ENCODE results near the gene LYPD3.
A peak's percentile ranks its signal among the peaks of the same experiment; 100 is the strongest.

LYPD3 gene

DNA sequence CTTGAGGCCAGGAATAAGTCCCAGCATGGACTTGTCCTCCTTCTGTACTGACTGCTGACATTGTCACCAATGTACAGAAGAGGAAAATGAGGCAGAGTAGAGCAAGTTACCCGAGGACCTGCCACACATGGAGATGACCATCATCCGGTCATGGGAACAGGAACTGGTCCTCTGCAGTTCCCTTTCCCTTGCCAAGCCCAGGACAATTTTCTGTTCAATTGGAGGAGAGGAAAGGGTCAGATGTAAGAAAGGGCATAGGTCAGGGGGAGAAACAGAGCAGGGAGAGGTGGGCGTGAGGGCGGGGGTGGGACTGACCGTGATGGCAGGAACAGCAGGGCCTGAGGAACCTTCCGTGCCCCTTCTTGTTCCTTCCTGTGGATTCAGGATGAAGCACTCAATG lies 20.5 kb upstream of the LYPD3 start:
- DNase-seq (ENCODE audit: low read depth) = no peak

DNA sequence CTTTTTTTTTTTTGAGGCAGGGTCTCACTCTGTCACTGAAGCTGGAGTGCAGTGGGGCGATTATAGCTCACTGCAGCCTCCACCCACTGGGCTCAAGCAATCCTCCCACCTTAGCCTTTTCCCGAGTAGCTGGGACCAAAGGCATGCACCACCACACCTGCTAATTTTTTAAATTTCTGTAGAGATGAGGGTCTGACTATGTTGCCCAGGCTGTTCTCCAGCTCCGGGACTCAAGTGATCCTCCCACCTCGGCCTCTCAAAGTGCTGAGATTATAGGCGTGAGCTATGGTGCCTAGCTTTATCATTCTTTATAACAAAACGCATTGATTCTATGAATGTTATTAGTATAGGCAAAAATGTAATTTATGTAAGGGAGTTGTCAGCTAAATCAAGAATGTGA lies 17.9 kb upstream of the LYPD3 start:
- no peak for DNase-seq (ENCODE audit: low read depth)

DNA sequence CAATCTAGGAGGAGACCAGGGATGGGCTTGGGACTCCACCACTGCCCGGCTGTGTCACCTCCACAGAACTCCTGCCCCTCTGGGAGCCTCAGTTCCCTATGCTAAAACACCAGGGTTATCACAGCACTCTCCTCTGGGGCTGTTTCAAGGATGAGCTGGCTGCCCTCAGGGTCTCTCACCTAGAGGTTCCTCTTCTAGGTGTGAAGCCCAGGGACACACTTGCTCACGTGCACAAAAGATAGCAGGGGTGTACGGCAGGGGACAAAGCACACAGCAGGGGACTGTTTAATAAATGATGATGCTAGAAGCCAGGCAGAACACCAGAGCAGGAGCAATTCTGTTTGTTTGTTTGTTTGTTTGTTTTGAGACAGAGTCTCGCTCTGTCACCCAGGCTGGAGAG lies 16.8 kb upstream of the LYPD3 start:
- DNase-seq (ENCODE audit: low read depth) = no peak

DNA sequence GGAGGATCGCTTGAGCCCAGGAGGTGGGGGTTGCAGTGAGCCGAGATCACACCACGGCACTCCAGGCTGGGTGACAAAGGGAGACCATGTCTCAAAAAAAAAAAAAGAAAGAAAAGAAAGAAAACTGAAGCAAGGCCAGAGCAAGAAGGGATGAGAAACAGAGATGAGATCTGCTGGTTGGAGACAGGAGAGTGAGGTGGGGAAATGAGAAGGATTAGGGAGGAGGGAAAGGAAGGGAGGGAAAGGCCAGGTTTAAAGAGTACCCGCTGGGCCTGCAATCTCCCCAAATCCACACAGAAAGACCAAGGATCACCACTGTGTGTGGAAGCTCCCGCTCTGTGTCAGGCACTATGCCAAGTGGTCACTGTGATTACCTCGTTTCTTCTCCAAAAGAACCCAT lies 16.3 kb upstream of the LYPD3 start:
- DNase-seq (ENCODE audit: low read depth) = no peak

DNA sequence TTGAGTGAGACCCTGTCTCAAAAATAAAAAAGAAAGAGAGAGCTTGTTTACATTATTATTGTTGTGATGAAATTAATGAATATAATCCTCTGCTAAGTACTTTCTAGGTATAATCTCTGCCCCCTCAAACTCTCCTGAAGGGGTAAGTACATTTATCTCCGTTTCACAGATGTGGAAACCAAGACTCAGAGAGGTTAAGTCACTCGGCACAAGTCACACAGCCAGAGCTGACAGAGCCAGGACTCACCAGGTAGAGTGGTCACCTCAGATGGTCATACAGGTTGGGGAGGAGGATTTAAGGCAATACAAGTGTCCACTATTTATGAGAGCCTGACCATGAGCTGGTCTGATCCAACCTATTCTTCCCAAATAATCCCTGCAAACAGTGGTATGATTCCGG lies 15.2 kb upstream of the LYPD3 start:
- DNase-seq (ENCODE audit: low read depth) = no peak

DNA sequence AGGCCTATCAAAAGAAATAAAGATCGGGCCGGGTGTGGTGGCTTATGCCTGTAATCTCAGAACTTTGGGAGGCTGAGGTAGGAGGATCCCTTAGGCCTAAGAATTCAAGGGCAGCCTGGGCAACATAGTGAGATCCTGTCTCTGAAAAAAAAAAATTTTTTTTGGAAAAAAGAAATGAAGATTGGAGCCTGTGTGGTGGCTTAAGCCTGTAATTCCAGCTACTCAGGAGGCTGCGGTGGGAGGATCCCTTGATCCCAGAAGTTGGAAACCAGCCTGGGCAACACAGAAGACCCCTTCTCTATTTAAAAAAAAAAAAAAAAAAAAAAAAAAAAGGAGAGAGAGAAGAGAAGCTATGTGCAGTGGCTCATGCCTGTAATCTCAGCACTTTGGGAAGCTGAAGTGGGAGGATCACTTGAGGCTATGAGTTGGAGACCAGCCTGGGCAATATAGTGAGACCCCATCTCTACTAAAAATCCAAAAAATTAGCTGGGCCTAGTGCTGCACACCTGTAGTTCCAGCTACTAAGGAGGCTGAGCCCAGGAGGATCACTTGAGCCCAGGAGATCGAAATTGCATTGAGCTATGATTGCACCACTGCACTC lies 14.7 kb upstream of the LYPD3 start:
- no peak for DNase-seq (ENCODE audit: low read depth)

DNA sequence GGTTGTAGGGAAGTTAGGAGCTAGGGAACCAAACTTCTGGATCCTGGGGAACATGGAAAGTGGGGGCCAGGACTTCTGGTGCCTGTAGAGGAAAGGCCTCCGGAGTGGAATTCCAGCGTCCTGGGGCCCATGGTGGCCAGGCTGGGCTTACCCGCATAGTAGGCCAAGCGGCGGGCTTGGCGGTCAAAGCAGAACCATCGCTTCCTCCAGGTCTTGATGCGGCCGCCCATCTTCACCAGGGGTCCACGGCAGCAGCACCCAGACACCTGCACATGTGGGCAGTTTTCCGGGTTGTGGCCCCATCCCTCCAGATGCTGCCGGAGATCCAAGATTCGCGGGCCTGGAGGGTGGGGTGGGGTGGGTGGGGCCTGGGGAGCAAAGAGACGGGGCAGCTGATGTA lies 13.8 kb upstream of the LYPD3 start:
- DNase-seq (ENCODE audit: low read depth) = no peak

DNA sequence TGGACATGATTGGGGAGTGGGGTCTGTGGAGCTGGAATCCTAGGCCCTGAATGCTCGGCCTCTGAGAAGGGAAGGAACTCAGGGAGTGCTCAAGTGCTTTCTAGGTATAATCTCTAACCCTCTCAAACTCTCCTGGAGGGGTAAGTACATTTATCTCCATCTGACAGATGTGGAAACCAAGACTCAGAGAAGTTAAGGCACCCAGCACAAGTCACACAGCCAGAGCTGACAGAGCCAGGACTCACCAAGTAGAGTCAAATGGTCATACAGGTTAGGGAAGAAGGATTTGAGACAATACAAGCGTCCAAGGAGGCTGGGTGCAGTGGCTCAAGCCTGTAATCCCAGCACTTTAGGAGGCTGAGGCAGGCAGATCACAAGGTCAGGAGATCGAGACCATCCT lies 12.9 kb upstream of the LYPD3 start:
- DNase-seq (ENCODE audit: low read depth) = no peak

DNA sequence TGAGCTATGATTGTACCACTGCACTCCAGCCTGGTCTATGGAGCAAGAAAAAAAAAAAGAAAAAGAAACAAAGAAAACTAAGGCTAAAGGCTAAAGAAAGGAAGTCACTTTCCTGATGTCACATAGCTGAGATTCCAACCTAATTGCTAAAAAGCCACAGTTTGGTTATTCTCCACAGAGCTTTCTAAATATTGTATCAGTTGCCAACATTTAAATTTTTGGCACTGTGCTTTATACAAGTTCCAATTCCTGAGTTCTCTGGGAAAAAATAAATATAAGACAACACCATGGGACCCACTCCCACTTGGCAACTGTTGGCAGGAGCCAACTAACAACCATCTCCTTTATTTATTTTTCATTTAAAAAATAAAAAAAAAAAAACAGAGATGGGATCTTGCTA lies 11.2 kb upstream of the LYPD3 start:
- DNase-seq (ENCODE audit: low read depth) = no peak

DNA sequence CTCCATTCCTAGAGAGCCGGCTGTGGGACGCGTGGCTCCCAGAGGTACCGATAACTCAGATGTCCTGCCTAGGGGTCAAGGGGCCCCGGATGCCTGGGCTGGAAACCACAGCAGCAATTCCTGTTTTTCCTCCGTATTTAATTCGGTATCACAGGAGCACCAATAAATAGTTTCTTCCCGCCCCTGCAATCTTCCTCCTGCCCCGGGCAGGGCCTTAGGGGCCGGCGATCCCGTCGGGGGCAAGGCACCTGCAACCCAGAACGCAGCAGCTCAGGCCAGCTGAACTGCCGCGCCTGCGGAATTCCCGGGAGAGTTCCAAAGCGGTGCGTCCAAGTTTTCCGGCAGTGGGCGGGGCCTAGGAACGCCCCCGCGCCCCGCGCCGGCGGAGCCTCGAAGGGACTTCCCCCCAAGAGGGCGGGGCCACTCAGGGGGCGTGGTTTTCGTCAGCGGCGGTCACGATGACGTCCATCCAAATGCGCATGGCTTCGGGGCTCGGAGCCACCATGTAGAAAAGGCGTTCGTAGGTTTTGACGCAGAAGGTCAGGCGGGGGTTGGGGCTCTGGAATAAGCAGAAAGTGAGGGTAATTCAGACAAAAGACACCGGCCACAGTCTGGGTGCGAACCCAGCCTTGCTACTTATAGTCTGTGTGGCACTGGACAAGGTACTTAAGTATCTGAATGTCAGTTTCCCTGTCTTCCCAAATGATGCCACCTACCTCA lies 9.7 kb upstream of the LYPD3 start:
- peak; percentile 95 for DNase-seq (ENCODE audit: low read depth)

DNA sequence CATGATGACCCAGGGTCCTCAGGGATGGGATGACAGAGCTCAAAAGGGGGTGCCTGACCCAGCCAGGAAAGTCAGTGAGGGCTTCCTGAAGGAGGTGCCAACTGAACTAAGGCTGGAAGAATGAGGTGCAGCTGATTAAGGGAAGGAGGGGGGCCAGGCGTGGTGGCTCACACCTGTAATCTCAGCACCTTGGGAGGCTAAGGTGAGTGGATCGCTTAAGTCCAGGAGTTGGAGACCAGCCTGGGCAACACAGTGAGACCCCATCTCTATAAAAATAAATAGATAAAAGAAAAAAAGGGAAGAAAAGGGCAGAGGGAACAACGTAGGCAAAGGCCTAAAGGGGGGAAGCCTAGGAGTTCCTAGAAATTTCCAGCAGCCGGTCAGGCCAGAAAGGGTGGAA lies 9.1 kb upstream of the LYPD3 start:
- DNase-seq (ENCODE audit: low read depth) = no peak

DNA sequence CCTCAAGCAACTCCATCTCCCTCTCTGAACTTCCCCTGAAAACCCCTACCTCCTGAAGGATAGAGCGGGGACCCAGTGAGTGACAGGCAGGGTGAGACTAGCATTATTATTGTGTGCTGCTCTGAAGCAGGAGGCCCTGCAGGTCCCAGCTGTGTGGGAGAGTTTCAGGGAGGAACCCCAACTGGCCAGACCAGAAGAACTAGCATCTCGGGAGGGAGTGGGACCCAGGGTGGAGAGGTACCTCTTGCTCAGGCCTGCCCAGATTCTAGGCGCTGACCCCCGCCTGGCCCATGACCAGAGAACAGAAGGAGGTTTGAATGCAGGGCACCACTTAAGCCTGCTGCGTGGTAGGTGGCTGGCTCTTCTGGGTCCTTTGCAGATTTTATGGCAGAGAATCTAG lies 5.7 kb upstream of the LYPD3 start:
- no peak for DNase-seq (ENCODE audit: low read depth)

DNA sequence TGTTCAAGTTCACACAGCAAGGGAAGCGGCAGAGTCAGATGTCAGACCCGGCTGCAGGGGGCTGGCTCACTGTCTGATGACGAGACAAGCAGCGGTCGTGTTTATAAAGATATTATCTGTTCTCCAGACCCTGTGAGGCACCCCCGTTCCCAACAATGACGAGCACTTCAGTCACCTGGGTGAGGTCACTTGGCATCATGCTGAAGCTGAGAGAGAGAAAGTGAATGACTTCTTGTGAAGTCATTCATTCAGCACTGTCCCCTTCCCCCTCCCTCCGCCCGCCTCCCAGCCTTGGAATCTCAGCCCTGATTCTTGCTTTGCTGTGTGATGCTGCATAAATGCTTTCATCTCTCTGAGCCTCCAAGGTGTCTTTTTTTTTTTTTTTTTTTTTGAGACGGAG lies 4.9 kb upstream of the LYPD3 start:
- DNase-seq (ENCODE audit: low read depth) = peak; percentile 50

DNA sequence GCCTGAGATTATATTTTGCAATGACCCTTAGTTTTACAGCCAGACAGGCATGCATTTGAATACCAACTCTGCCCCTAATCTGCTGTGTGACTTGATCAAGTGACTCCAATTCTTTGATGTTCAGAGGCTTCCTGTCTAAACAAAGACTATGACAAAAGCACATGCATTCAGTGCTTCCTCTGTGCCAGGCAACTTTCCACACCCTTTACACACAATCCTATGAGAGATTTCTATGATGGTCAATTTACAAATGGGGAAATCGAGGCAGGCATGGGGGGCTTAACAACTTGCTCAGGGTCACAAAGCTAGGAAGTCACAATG lies 3.7 kb upstream of the LYPD3 start:
- DNase-seq (ENCODE audit: low read depth) = no peak

DNA sequence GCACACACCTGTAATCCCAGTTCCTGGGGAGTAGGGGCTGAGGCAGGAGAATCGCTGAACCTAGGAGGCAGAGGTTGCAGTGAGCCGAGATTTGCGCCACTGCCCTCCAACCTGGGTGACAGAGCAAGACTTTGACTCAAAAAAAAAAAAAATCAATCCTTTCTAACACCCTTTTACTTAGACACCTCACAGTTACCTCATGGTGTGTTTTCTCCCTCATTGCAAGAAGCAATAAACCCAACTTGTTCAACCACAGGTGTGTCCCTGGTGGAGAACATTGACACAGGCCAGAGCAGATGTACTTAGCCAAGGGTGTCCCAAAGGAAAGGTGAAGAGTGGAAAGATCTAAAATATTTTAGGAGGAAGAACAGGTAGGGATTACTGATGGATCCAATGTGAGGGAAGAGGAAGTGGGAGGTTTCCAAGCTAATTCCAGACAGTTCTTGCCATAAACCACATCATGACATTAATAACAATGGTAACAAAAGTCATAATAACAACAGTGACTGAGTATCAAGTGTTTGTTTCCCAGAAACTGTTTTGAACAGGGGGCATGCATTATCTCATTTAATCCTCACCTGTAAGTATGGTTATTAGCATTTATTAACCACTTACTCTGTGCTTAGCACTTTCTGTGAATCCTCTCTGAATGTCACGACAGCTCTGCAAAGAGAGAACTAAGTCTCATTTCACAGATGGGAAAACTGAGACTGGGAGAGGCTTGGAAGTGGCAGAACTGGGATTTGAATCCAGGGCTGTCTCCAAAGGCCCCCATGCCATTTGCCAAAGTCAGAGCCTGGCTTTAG lies 3.1 kb upstream of the LYPD3 start:
- no peak for DNase-seq (ENCODE audit: low read depth)

DNA sequence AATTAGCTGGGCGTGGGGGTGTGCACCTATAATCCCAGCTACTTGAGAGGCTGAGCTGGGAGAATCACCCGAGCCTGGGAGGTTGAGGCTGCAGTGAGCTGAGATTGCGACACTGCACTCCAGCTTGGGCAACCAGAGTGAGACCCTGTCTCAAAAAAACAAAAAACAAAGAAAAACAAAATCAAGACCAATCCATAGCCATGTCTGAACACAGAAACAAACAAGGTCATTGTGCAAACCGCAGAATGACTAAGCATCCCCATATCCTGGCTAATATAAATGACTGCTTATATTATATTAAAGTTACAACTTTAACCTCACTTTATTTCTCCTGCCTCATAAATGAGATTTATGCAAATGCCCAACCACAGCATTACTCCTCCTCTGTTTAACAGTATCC lies 2.3 kb upstream of the LYPD3 start:
- DNase-seq (ENCODE audit: low read depth) = no peak

DNA sequence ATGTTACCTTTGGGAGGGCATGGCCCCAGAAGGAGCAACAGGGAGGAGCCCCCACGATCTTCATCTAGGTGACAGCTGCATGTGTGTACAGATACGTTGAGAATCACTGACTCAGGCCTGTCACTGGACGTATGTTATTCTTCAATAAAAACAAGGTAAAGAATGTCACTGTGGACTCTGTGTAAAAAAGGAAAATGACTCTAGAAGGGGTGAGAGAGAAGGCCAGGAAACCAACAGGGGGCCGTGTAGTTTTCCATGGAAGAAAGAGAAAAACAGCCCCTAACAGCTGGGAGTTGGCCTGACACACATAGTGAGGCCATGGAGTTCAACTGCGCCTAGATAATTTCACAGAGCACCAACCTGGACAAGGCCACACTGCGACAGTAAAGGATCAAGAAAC lies 1.9 kb upstream of the LYPD3 start:
- DNase-seq (ENCODE audit: low read depth) = no peak

DNA sequence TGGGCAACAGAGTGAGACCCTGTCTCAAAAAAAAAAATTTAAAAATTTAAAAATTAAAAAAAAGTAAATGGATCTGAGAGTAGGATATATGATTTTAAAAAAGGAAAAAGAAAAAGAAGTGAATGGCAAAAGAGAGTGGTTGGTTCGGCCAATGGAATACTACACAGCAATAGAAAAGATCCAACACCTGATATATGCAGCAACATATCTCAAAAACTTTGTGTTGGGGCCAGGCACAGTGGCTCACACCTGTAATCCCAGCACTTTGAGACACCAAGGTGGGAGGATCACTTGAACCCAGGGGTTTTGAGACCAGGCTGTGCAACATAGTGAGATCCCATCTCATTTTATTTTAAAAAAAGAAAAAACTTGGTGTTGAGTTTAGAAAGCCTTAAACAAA lies 1.4 kb upstream of the LYPD3 start:
- DNase-seq (ENCODE audit: low read depth) = no peak

DNA sequence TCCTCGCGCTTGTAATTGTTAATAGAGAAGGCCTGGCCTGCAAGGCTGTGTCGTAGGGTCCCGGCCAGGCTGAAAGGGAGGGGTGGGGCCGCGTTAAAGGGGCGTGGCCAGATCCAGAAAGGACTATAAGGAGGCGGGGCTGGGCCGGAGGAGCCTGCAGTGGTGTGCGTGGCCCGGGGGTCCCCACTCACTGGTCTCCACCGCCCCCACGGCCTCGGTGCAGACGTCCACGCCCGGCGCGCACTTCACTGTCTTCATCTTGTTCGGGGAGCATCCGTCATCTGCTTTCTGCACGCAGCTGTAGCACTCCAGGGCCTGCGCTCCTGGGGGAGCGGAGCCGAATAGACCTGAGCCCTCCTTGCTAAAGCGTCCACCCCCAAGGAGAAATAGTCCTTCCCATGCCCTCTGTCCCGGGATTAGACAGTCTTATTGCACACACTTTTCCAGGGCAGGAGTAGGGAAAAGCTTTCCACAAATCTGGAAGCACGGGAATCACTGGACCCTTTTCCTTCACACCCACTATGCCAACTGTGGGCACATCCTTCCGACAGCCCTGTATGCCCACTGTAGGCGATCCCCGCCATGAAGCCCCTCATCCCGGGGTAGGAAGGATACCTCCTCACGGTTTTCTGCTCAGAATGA lies 1.2 kb downstream of the LYPD3 start:
- no peak for DNase-seq (ENCODE audit: low read depth)

DNA sequence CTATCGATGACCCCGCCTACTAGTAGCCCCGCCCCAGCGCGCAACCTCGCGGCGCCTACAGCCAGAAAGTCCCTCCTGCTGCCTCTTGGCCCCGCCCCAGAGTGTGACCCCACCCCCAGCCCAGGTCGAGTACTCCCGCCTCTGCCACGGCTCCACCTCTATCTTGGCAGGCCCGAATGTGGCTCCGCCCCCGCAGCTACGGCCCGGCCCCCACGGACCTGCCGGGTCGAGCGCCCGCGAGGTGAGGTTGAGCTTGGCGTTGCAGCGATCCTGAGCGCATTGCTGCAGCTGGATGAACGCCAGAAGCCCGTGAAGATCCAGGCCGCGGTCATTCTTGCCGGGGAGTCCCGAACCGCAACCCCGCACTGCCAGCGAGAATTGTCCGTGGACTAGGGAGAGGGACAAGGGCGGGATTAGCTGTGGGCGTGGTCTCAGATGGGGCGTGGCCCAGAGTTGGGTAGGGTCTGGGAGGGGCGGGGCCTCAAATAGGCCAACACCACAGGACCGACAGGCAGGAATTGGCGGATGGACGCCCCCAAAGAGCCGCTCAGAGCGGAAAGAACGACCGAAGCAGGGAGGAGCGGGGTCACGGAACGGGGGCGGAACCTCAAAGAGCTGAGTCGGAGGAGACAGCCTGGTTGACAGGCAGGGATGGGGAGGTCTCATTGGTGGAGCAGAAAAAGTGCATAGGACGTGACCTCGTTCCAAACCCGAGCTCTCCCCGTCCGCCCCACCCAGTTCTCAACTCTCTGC lies 1.9 kb downstream of the LYPD3 start:
- DNase-seq (ENCODE audit: low read depth) = peak; percentile 98

DNA sequence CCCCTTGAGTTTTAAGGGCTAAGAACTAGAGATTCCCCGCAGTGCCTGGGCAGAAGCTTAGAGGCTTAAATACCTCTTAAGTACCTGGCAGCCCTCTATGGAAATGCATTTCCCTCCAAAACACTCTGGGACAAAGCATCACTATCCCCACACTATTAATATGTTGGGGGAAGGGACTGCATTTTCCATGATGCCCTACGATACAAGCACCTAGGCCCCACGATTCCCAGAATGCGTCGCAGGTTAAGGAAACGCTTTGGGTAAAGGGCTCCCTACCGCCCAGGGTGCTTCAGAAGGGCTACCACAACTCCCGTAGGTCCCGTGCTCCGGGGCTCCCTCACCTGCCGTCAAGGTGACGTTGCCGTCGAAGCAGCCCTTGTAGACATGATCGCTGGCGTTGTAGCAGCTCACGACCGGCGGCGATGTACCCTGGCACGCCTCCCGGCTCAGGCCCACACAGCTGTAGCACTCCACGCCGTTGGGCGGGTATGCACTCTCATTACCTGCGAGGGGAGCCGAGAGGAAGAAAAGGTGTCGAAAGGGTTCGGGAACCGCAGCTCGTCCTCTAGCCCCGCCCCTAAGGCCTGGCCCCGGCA lies 2.5 kb downstream of the LYPD3 start:
- DNase-seq (ENCODE audit: low read depth) = no peak

DNA sequence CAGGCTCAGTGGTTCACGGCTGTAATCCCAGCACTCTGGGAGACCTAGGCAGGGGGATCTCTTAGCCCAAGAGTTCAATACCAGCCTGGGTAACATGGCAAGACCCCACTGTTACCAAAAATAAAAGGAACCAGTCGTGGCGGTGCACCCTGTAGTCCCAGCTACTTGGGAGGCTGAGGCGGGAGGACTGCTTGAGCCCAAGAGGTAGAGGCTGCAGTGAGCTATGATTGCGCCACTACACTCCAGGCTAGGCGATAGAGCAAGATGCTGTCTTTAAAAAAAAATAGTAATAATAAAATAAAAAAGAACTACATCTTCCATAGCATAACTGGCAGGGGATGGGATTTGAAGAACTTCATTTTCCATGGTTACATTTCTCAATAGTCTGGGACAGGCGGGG lies 3.0 kb downstream of the LYPD3 start:
- no peak for DNase-seq (ENCODE audit: low read depth)

All from activated T-cell treated with anti-CD3 and anti-CD28 coated beads for 48 hours (primary cell).